CD4-positive, alpha-beta T cell treated with Interleukin-15 for 4 hours (primary cell): ENCODE data around the gene UBQLNL.

ENCODE experiments used
- DNase-seq: peaks from one replicate; pipeline ENCODE4 v3.0.0-alpha.2; 2020; ENCODE audit warnings: low spot score

UBQLNL gene

GRCh38 chr11:5516599-5516998 is at the start of gene UBQLNL:
TSS of gene UBQLNL (minus strand) at chr11:5516699. CDS start at chr11:5516441, 258 bp downstream.
- no peak for DNase-seq

GRCh38 chr11:5564259-5565019 is 47.9 kb upstream of the UBQLNL start:
- DNase-seq: no peak

GRCh38 chr11:5557751-5558150 is 41.3 kb upstream of the UBQLNL start:
- DNase-seq: no peak

- DNase-seq: no peak
Measured at GRCh38 chr11:5556596-5557188, 40.2 kb upstream of the UBQLNL start.

GRCh38 chr11:5553343-5553742 is 36.8 kb upstream of the UBQLNL start:
- DNase-seq: no peak

- DNase-seq: no peak
Measured at GRCh38 chr11:5550440-5551095, 34.1 kb upstream of the UBQLNL start.

- DNase-seq: no peak
Measured at GRCh38 chr11:5548440-5548839, 31.9 kb upstream of the UBQLNL start, which contains the start of gene OR52H1. TSS of gene OR52H1 (minus strand) at chr11:5548540. CDS start at chr11:5545505, 3,035 bp downstream.

GRCh38 chr11:5547982-5548381 is 31.5 kb upstream of the UBQLNL start:
- no peak for DNase-seq

GRCh38 chr11:5546457-5546856 is 30.0 kb upstream of the UBQLNL start:
- no peak for DNase-seq

- DNase-seq: no peak
Measured at GRCh38 chr11:5541427-5541826, 24.9 kb upstream of the UBQLNL start.

GRCh38 chr11:5536482-5536881 is 20.0 kb upstream of the UBQLNL start:
- DNase-seq: no peak

- DNase-seq: no peak
Measured at GRCh38 chr11:5534046-5534445, 17.5 kb upstream of the UBQLNL start.

- no peak for DNase-seq
Measured at GRCh38 chr11:5531053-5531831, 14.7 kb upstream of the UBQLNL start.

GRCh38 chr11:5528495-5528894 is 12.0 kb upstream of the UBQLNL start:
- DNase-seq: no peak

GRCh38 chr11:5527716-5528115 is 11.2 kb upstream of the UBQLNL start:
- no peak for DNase-seq

- DNase-seq: no peak
Measured at GRCh38 chr11:5524756-5525155, 8.3 kb upstream of the UBQLNL start.

GRCh38 chr11:5522308-5522707 is 5.8 kb upstream of the UBQLNL start:
- DNase-seq: no peak

GRCh38 chr11:5521540-5521939 is 5.0 kb upstream of the UBQLNL start:
- DNase-seq: no peak

- DNase-seq: no peak
Measured at GRCh38 chr11:5514841-5515240, 1.7 kb downstream of the UBQLNL start.

GRCh38 chr11:5509803-5510202 is 6.7 kb downstream of the UBQLNL start, which contains the start of gene UBQLN3:
TSS of gene UBQLN3 (minus strand) at chr11:5509957. CDS start at chr11:5509558, 399 bp downstream.
- no peak for DNase-seq

GRCh38 chr11:5508605-5509004 is 7.9 kb downstream of the UBQLNL start:
- DNase-seq: no peak

- DNase-seq: no peak
Measured at GRCh38 chr11:5507933-5508305, 8.6 kb downstream of the UBQLNL start.
